ENCODE data around the gene DDX47. TPM values are rescaled to one million over a fixed set of nuclear protein-coding genes. Genes with fewer than 3 reads are reported as not detected.
A peak's percentile ranks its signal among the peaks of the same experiment; 100 is the strongest.

Gene DDX47
- total RNA-seq (2021; ENCODE audit: unreplicated experiment) (115 TPM), Bru-seq, nascent RNA (percentile 98 among the genes with signal in this experiment), BruChase-seq, experiment 1, labeled RNA remaining after a 2-hour chase (percentile 97 among the genes with signal in this experiment), BruChase-seq, experiment 2, labeled RNA remaining after a 6-hour chase (percentile 97 among the genes with signal in this experiment)
- polyA plus RNA-seq (2012; ENCODE audit: insufficient read length): 51.5 TPM
- long read RNA-seq, transcript DDX47-202 (12 exons, 1,817 nt): major isoform, 133 of 153 reads
- long read RNA-seq, partial matches to known transcripts: 13 of 153 reads
- long read RNA-seq, other reads (novel, unspliced or antisense): 3 of 153 reads

DNA sequence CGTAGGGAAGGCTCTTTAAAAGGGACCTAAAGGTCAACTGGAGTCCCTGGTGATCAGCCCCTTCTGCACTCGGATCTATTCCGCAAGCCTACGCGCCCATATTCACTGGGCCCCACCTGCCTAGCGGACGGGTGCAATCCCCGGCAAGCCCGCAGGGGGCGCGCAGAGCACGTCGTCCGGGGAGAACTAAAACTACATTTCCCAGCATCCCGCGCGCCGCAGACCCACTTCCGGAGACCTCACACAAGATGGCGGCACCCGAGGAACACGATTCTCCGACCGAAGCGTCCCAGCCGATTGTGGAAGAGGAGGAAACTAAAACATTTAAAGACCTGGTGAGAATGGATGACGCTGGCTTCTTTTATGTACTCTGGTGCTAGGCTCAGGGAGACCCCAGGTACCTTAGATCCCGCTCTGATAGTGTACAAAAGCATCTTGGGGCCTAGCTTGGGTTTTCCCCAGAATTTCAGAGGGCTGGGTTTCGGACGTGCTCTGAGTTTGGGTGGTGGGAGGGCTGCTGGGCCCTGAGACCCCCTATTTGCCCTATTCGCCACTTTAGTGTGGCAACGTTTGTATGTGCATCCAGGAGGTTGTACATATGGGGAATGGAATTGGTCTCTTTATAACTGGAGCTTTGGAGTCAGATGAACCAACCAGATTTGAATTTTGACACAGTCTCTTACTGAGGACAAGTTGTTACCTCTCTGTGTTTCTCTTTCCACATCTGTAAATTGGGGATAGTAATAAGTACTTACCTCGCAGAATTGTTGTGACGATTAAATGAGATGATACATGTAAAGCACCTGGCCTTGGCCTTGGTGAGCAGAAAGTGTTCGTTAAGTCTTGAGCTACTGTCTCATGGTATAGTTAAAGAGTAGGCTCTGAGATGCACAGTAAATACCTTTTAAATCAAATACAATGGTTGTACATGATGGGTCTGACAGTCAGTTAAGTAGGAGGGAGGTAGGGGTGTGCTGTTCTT lies at the start of gene DDX47:
DDX47 (plus strand) TSS at position 227 of the 982 bp plus-strand sequence; CDS start at position 249, 22 bp downstream.
- Histone ChIP-seq H3K9me3 (ENCODE audit: control insufficient read depth, insufficient read depth, low read depth, low read length) (no peaks in the 10 kb centered on the region), H3K27ac (ENCODE audit: low read length) (peak within 1 kb of the TSS; percentile 99), H3K27me3 (ENCODE audit: control insufficient read depth, insufficient read depth, low read length) (no peaks in the 10 kb centered on the region), H3K4me3 (ENCODE audit: low read depth in 2 of 2, low read length in 2 of 2) (peak within 1 kb of the TSS; percentile 68 to 99), H3K4me1 (ENCODE audit: control insufficient read depth, insufficient read depth, low read length) (peaks cover 38% of the 10 kb centered on the region), H3K36me3 (ENCODE audit: control insufficient read depth, insufficient read depth, low read length) (peaks cover 12% of the 10 kb centered on the region)
- CTCF ChIA-PET: interaction anchor here (0.7 to 1.0 kb wide), 2 partner anchors 80 to 162 kb away, joined by 3 to 4 read pairs; no protein-coding TSS in a partner anchor
- TF ChIP-seq, protein P1, sequence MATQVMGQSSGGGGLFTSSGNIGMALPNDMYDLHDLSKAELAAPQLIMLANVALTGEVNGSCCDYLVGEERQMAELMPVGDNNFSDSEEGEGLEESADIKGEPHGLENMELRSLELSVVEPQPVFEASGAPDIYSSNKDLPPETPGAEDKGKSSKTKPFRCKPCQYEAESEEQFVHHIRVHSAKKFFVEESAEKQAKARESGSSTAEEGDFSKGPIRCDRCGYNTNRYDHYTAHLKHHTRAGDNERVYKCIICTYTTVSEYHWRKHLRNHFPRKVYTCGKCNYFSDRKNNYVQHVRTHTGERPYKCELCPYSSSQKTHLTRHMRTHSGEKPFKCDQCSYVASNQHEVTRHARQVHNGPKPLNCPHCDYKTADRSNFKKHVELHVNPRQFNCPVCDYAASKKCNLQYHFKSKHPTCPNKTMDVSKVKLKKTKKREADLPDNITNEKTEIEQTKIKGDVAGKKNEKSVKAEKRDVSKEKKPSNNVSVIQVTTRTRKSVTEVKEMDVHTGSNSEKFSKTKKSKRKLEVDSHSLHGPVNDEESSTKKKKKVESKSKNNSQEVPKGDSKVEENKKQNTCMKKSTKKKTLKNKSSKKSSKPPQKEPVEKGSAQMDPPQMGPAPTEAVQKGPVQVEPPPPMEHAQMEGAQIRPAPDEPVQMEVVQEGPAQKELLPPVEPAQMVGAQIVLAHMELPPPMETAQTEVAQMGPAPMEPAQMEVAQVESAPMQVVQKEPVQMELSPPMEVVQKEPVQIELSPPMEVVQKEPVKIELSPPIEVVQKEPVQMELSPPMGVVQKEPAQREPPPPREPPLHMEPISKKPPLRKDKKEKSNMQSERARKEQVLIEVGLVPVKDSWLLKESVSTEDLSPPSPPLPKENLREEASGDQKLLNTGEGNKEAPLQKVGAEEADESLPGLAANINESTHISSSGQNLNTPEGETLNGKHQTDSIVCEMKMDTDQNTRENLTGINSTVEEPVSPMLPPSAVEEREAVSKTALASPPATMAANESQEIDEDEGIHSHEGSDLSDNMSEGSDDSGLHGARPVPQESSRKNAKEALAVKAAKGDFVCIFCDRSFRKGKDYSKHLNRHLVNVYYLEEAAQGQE (IDR thresholded peaks at IDR 0.05; ENCODE audit: insufficient read depth in 1 of 2, low read depth in 2 of 2, low read length in 1 of 2): no peak
- TF ChIP-seq POLR2AphosphoS5 (IDR thresholded peaks at IDR 0.05; ENCODE audit: low read depth, low read length) (peak; percentile 68), TCF7L2 (IDR thresholded peaks at IDR 0.05; ENCODE audit: low read depth, low read length) (no peak), SIN3A (IDR thresholded peaks at IDR 0.05; ENCODE audit: borderline replicate concordance, insufficient read depth, low read depth, low read length) (0 out of 2 replicates have a peak, but pooled peaks have one; percentile 63)
- TF ChIP-seq, protein P2, sequence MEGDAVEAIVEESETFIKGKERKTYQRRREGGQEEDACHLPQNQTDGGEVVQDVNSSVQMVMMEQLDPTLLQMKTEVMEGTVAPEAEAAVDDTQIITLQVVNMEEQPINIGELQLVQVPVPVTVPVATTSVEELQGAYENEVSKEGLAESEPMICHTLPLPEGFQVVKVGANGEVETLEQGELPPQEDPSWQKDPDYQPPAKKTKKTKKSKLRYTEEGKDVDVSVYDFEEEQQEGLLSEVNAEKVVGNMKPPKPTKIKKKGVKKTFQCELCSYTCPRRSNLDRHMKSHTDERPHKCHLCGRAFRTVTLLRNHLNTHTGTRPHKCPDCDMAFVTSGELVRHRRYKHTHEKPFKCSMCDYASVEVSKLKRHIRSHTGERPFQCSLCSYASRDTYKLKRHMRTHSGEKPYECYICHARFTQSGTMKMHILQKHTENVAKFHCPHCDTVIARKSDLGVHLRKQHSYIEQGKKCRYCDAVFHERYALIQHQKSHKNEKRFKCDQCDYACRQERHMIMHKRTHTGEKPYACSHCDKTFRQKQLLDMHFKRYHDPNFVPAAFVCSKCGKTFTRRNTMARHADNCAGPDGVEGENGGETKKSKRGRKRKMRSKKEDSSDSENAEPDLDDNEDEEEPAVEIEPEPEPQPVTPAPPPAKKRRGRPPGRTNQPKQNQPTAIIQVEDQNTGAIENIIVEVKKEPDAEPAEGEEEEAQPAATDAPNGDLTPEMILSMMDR (IDR thresholded peaks at IDR 0.05): peak; percentile 92
- no TSS peak for BruUV-seq (replicated peaks)
- intact Hi-C loops (cut with micrococcal nuclease; ENCODE audit: unreplicated experiment): loop anchor here (10.0 kb wide), 1 partner anchor 171 kb away; no protein-coding TSS in a partner anchor
- POLR2A ChIA-PET: interaction anchor here (0.5 to 2.3 kb wide), 3 partner anchors 10 to 85 kb away, joined by 3 to 10 read pairs (median 6); no protein-coding TSS in a partner anchor
- in situ Hi-C loops (cut with HindIII; ENCODE audit: low pct_unique_long_range_greater_than_20kb, low sequenced_read_pairs): no loop called here
- ATAC-seq: peak; percentile 87
- no peak for DNase-seq (ENCODE audit: low read depth, low spot score)

- in situ Hi-C loops (cut with HindIII; ENCODE audit: low pct_unique_long_range_greater_than_20kb, low sequenced_read_pairs) (no loop called here), intact Hi-C loops (cut with micrococcal nuclease; ENCODE audit: unreplicated experiment) (no loop called here)
- Histone ChIP-seq H3K27me3 (ENCODE audit: control insufficient read depth, insufficient read depth, low read length) (no peaks in the 10 kb centered on the region), H3K4me3 (ENCODE audit: low read depth in 2 of 2, low read length in 2 of 2) (no peak overlapping the region), H3K36me3 (ENCODE audit: control insufficient read depth, insufficient read depth, low read length) (no peaks in the 10 kb centered on the region), H3K9me3 (ENCODE audit: control insufficient read depth, insufficient read depth, low read depth, low read length) (no peaks in the 10 kb centered on the region; the same call in 1 of the 2 replicates), H3K4me1 (ENCODE audit: control insufficient read depth, insufficient read depth, low read length) (peaks cover 2% of the 10 kb centered on the region; the same call in 1 of the 2 replicates), H3K27ac (ENCODE audit: low read length) (no peak overlapping the region)
- ATAC-seq: no peak
- BruUV-seq (replicated peaks): no TSS peak
- TF ChIP-seq, protein P2 (IDR thresholded peaks at IDR 0.05): no peak
- TF ChIP-seq SIN3A (IDR thresholded peaks at IDR 0.05; ENCODE audit: borderline replicate concordance, insufficient read depth, low read depth, low read length) (no peak), TCF7L2 (IDR thresholded peaks at IDR 0.05; ENCODE audit: low read depth, low read length) (no peak), POLR2AphosphoS5 (IDR thresholded peaks at IDR 0.05; ENCODE audit: low read depth, low read length) (no peak)
- TF ChIP-seq, protein P1 (IDR thresholded peaks at IDR 0.05; ENCODE audit: insufficient read depth in 1 of 2, low read depth in 2 of 2, low read length in 1 of 2): no peak
- CTCF ChIA-PET: no interaction called here
- DNase-seq (ENCODE audit: low read depth, low spot score): no peak
- POLR2A ChIA-PET: no interaction called here
Observed at GRCh38 chr12:12764824-12765223, 48.3 kb upstream of the DDX47 start.
